K562 (cell line): ENCODE results near the gene KBTBD13. TPM values are rescaled to one million over a fixed set of nuclear protein-coding genes. Genes with fewer than 3 reads are reported as not detected.

ENCODE experiments used
- ATAC-seq: fragments of 200-7000 bp; cut with Tn5 transposase; 3 replicates; pipeline ENCODE4 v1.9.1; 2020; ENCODE audit warnings: moderate library complexity
- BruUV-seq: library from RNA; stranded (reverse); fragments of 400-500 nt; replicated peaks from 2 replicates; lab custom pipeline; 2021; lab: Mats Ljungman, UMichigan
- CTCF ChIA-PET: fragments of 300-600 bp; formaldehyde crosslinking; extraction: SDS; loops from one replicate; lab custom pipeline; 2021; ENCODE audit warnings: low intra/inter-chr PET ratio; lab: Yijun Ruan, JAX
- POLR2A ChIA-PET: fragments of 300-600, 350-650 bp; sonication (Branson Sonifier 250); formaldehyde crosslinking; extraction: SDS; loops from one replicate; lab custom pipeline; 2021; ENCODE audit warnings: antibody characterized with exemption, inconsistent platforms; lab: Yijun Ruan, JAX
- DNase-seq, 4 experiments: peaks; one replicate each; pipeline versions ENCODE4 v3.0.0 to v3.0.0-alpha.2; 2011 to 2018; ENCODE audit warnings: low spot score in 3 of 4, mixed read lengths in 3 of 4; ENCODE audit errors: extremely low read depth in 1 of 4
- FAIRE-seq: peaks from 2 replicates; lab custom pipeline; 2011; peaks lifted over from hg19 to GRCh38; lab: Jason Lieb, UNC
- H2AFZ ChIP-seq: 2 replicates; pipeline ENCODE4 v1.6.0; 2011; ENCODE audit warnings: low read depth, low read length, control low read depth, inconsistent platforms
- H3K27ac ChIP-seq: fragments of 200-600 bp; 3 replicates; pipeline ENCODE4 v1.8.0; 2011; ENCODE audit warnings: low read depth, mild to moderate bottlenecking, control low read depth, inconsistent platforms, low read length, moderate library complexity, mixed read lengths; ENCODE audit errors: extremely low read depth
- H3K27me3 ChIP-seq, 2 experiments: fragments of 300-600 bp in 1 of 2; 2 replicates in 1 of 2; 3 replicates in 1 of 2; pipeline versions ENCODE4 v1.6.0 to v1.8.0; 2011; ENCODE audit warnings: inconsistent platforms in 2 of 2, low read length in 2 of 2, mild to moderate bottlenecking in 1 of 2, mixed read lengths in 1 of 2, moderate library complexity in 1 of 2; ENCODE audit not compliant: control insufficient read depth in 2 of 2, insufficient read depth in 2 of 2
- H3K36me3 ChIP-seq: fragments of 300-600 bp; 3 replicates; pipeline ENCODE4 v1.8.0; 2011; ENCODE audit warnings: mild to moderate bottlenecking, low read length, inconsistent platforms; ENCODE audit not compliant: control insufficient read depth, insufficient read depth
- H3K4me1 ChIP-seq, 2 experiments: fragments of 200-600 bp in 1 of 2; replicated peaks in 1 of 2; 2 replicates in 1 of 2; 3 replicates in 1 of 2; pipeline versions ENCODE4 v1.5.1 to v1.8.0; 2011; ENCODE audit warnings: inconsistent platforms in 2 of 2, low read length in 2 of 2, mild to moderate bottlenecking in 1 of 2, mixed read lengths in 1 of 2, moderate library complexity in 1 of 2; ENCODE audit not compliant: control insufficient read depth in 2 of 2, insufficient read depth in 2 of 2
- H3K4me2 ChIP-seq: 2 replicates; pipeline ENCODE4 v1.6.1; 2011; ENCODE audit warnings: low read length, control low read depth, inconsistent platforms, mixed read lengths; ENCODE audit not compliant: insufficient read depth
- H3K4me3 ChIP-seq: fragments of 200-600 bp; sonication (generic), shearing (Covaris generic); 2 replicates; pipeline ENCODE4 v1.5.1; 2016; ENCODE audit warnings: control low read depth, inconsistent platforms
- H3K79me2 ChIP-seq: fragments of 200-600 bp; 3 replicates; pipeline ENCODE4 v1.8.0; 2011; ENCODE audit warnings: low read length, inconsistent platforms; ENCODE audit not compliant: control insufficient read depth, insufficient read depth
- H3K9ac ChIP-seq, 2 experiments: 2 replicates each; pipeline versions ENCODE4 v1.6.0 to v1.6.1; 2011; ENCODE audit warnings: low read depth in 2 of 2, low read length in 2 of 2, control low read depth in 1 of 2, inconsistent platforms in 1 of 2, mild to moderate bottlenecking in 1 of 2, mixed read lengths in 1 of 2; ENCODE audit not compliant: insufficient read depth in 1 of 2
- H3K9me1 ChIP-seq: one replicate; pipeline ENCODE4 v1.6.0; 2011; ENCODE audit warnings: inconsistent platforms, mild to moderate bottlenecking, low read length, moderate library complexity; ENCODE audit not compliant: control insufficient read depth, insufficient read depth
- H3K9me3 ChIP-seq: replicated peaks from 2 replicates; pipeline ENCODE4 v1.5.1; 2011; ENCODE audit warnings: low read depth, low read length, inconsistent platforms; ENCODE audit not compliant: control insufficient read depth, insufficient read depth
- H4K20me1 ChIP-seq: replicated peaks from 2 replicates; pipeline ENCODE4 v1.6.1; 2011; ENCODE audit warnings: low read length, inconsistent platforms, mixed read lengths; ENCODE audit not compliant: control insufficient read depth, insufficient read depth
- CHD4 ChIP-seq: fragments of 200-600 bp; sonication (generic); IDR thresholded peaks from 3 replicates; pipeline ENCODE4 v1.6.1; 2012; ENCODE audit warnings: low read depth, mild to moderate bottlenecking, mixed read lengths, low read length, inconsistent platforms; ENCODE audit not compliant: insufficient read depth, insufficient replicate concordance, poor library complexity, severe bottlenecking
- CLOCK ChIP-seq: fragments of 250-450 bp; sonication (Bioruptor Pico); IDR thresholded peaks from 2 replicates; pipeline ENCODE4 v1.4.0; 2020; ENCODE audit warnings: mild to moderate bottlenecking, moderate library complexity, borderline replicate concordance
- E2F6 ChIP-seq, 2 experiments: IDR thresholded peaks; 2 replicates each; pipeline ENCODE4 v1.6.1; 2011; ENCODE audit warnings: borderline replicate concordance in 1 of 2, control low read depth in 1 of 2, low read depth in 1 of 2, low read length in 1 of 2, mild to moderate bottlenecking in 1 of 2, mixed read lengths in 1 of 2, moderate library complexity in 1 of 2; ENCODE audit not compliant: insufficient read depth in 1 of 2, insufficient read length in 1 of 2, poor library complexity in 1 of 2, severe bottlenecking in 1 of 2; ENCODE audit errors: extremely low read depth in 1 of 2
- HMG20B ChIP-seq: fragments of 250-450 bp; sonication (Bioruptor Pico); IDR thresholded peaks from 2 replicates; pipeline ENCODE4 v1.5.0; 2021; ENCODE audit warnings: mild to moderate bottlenecking
- MIER1 ChIP-seq: fragments of 450-650 bp; IDR thresholded peaks from 2 replicates; pipeline ENCODE4 v1.6.1; 2016; ENCODE audit warnings: antibody characterized with exemption, mild to moderate bottlenecking, low read depth
- MTF1 ChIP-seq: fragments of 250-450 bp; sonication (Bioruptor Pico); IDR thresholded peaks from 2 replicates; pipeline ENCODE4 v1.9.0; 2021; ENCODE audit warnings: moderate library complexity, mild to moderate bottlenecking, inconsistent platforms, borderline replicate concordance
- NFIX ChIP-seq: fragments of 250-450 bp; sonication (Bioruptor Pico); IDR thresholded peaks from 2 replicates; pipeline ENCODE4 v1.4.0; 2020; ENCODE audit warnings: low read depth, mild to moderate bottlenecking, moderate library complexity
- RBM14 ChIP-seq: fragments of 200-400 bp; formaldehyde crosslinking; IDR thresholded peaks from 2 replicates; pipeline ENCODE4 v1.6.1; 2018; ENCODE audit warnings: low read depth, mild to moderate bottlenecking, low read length, moderate library complexity, borderline replicate concordance; ENCODE audit not compliant: insufficient read depth
- SOX6 ChIP-seq: fragments of 450-650 bp; IDR thresholded peaks from 2 replicates; pipeline ENCODE4 v1.6.1; 2014; ENCODE audit warnings: mild to moderate bottlenecking
- SRF ChIP-seq, 2 experiments: fragments of 250-450, 450-650 bp in 1 of 2; sonication (Bioruptor Pico) in 1 of 2; sonication (generic) in 1 of 2; formaldehyde crosslinking; IDR thresholded peaks; 2 replicates each; pipeline versions ENCODE4 v1.5.0 to v1.5.1; 2020 to 2022; ENCODE audit warnings: mild to moderate bottlenecking in 1 of 2, missing genetic modification reagents in 1 of 2
- ZBTB12 ChIP-seq: fragments of 250-450 bp; sonication (Bioruptor Pico); IDR thresholded peaks from 2 replicates; pipeline ENCODE4 v1.4.0; 2020
- ZFP30 ChIP-seq: fragments of 250-450 bp; sonication (Bioruptor Pico); IDR thresholded peaks from 2 replicates; pipeline ENCODE4 v1.8.0; 2022; ENCODE audit warnings: moderate library complexity, mild to moderate bottlenecking, inconsistent platforms, borderline replicate concordance
- ZNF121 ChIP-seq: sonication (generic); formaldehyde crosslinking; conservative IDR thresholded peaks from 2 replicates; pipeline ENCODE4 v1.8.0; 2022; ENCODE audit warnings: missing genetic modification reagents
- ZNF436 ChIP-seq: fragments of 250-450, 450-650 bp; sonication (Bioruptor Pico); formaldehyde crosslinking; IDR thresholded peaks from 2 replicates; pipeline ENCODE4 v1.7.0; 2020; ENCODE audit warnings: mild to moderate bottlenecking
- WGBS: fragments of 100-300 bp; shearing (Covaris generic); methylation state at CpG from one replicate; pipeline ENCODE4 v1.1.6; 2016; ENCODE audit warnings: low coverage, mixed read lengths; ENCODE audit not compliant: insufficient coverage; ENCODE audit errors: missing lambda C conversion rate; 5-methylcytosine and 5-hydroxymethylcytosine counted together
- in situ Hi-C: fragments of 300-500 bp; cut with MboI; formaldehyde crosslinking; loops from 4 replicates; pipeline ENCODE4 v1.15.0; 2018; ENCODE audit warnings: inconsistent platforms, mixed read lengths
- intact Hi-C: fragments of 100-400 bp; cut with micrococcal nuclease; formaldehyde crosslinking; loops from 2 replicates; pipeline ENCODE4 v1.14.2; 2022
- polyA plus RNA-seq, 8 experiments: library from polyadenylated mRNA; depleted of rRNA in 4 of 8; stranded (reverse) in 5 of 8; unstranded in 3 of 8; fragments of >200 nt; fragmentation: Nextera tagmentation in 2 of 8; fragmentation: Illumina TruSeq in 1 of 8; extraction: Ambion mirVana in 2 of 8; extraction: Trizol in 1 of 8; gene quantifications; 2 replicates each; pipeline versions ENCODE4 v1.2.1 to v1.2.3, GENCODE V29; 2011 to 2014; ENCODE audit warnings: inconsistent platforms in 1 of 8, missing spikeins in 1 of 8
- total RNA-seq, 7 experiments: library from RNA; depleted of rRNA in 6 of 7; stranded (reverse); fragments of >200 nt in 6 of 7; fragmentation: Illumina TruSeq in 2 of 7; extraction: Trizol in 2 of 7; gene quantifications; 2 replicates each; pipeline versions ENCODE4 v1.2.1 to v1.2.3, GENCODE V29; 2011 to 2021; ENCODE audit warnings: low replicate concordance in 1 of 7

Gene KBTBD13
- total and polyA plus RNA-seq, 9 of the 15 experiments (the other 6 are each of a cell fraction or from before 2014, with no cell fraction given) = 0.07 to 0.13 (median 0.10) TPM; not detected in 3

DNA sequence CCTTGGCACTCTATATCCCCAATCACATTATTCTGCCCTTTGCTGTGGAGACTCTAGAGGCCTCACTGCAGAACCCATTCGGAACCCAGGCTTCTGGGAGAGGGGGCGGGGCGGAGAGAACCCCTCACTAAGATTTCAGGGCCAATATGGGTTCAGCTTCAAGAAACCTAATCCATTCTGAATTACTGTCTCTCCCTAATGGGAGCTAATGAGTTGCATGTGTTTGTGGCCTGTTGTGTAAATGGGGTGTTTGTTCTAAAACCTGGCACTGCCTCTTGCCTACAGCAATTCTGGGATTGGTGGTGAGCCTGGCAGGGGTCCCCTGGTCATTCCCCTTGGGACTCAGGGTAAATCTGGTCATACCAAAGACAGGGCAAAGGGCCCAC, 8.2 kb upstream of the KBTBD13 start (continued):
- no peak for TF ChIP-seq MTF1
- TF ChIP-seq SOX6 = no peak
- TF ChIP-seq NFIX (CRISPR knock-in tag) = no peak
- TF ChIP-seq ZFP30 (CRISPR knock-in tag) = no peak
- TF ChIP-seq CLOCK (CRISPR knock-in tag) = no peak
- no peak for TF ChIP-seq E2F6 (IDR thresholded peaks at IDR 0.05; ENCODE audit: borderline replicate concordance in 1 of 2, extremely low read depth in 1 of 2, insufficient read depth in 1 of 2, insufficient read length in 1 of 2, low read depth in 1 of 2, low read length in 1 of 2, poor library complexity in 1 of 2, severe bottlenecking in 1 of 2)

GRCh38 chr15:65069179-65069578, 7.4 kb upstream of the KBTBD13 start:
- no peak for DNase-seq
- Histone ChIP-seq H3K79me2 (no peaks in the 10 kb centered on the region), H3K4me2 (no peak overlapping the region), H3K4me1 (peaks cover 0 to 10% of the 10 kb centered on the region in 2 experiments; a peak in 1 of 5 replicates), H3K4me3 (no peak overlapping the region), H3K9me3 (no peaks in the 10 kb centered on the region), H3K9me1 (no peaks in the 10 kb centered on the region), H3K9ac (no peak overlapping the region), H3K36me3 (no peaks in the 10 kb centered on the region), H3K27me3 (peaks cover 15 to 46% of the 10 kb centered on the region in 2 experiments), H4K20me1 (0 out of 2 replicates have a peak, but pooled peaks cover 3% of the 10 kb centered on the region), H3K27ac (no peak overlapping the region), H2AFZ (no peak overlapping the region)
- WGBS = 0% methylated on average over 1 of the region's 1 CpG
- POLR2A ChIA-PET = interaction anchor here (0.8 to 1.8 kb wide), 2 partner anchors 9 to 13 kb away, joined by 3 to 7 read pairs; no protein-coding TSS in a partner anchor
- no TSS peak for BruUV-seq
- intact Hi-C loops (no loop called here), in situ Hi-C loops (no loop called here)
- CTCF ChIA-PET = no interaction called here
- peak; percentile 26; the same call in 2 of the 3 replicates for ATAC-seq
- peak; percentile 26 for FAIRE-seq
- no peak for TF ChIP-seq ZNF436
- TF ChIP-seq ZBTB12 (CRISPR knock-in tag) = no peak
- TF ChIP-seq CHD4 = no peak
- TF ChIP-seq MIER1 = no peak
- no peak for TF ChIP-seq HMG20B (CRISPR knock-in tag)
- no peak for TF ChIP-seq ZNF121 (CRISPR knock-in tag)
- TF ChIP-seq SRF (CRISPR knock-in tag; IDR thresholded peaks at IDR 0.05) = no peak
- no peak for TF ChIP-seq RBM14
